HEK293T (cell line): ENCODE measurements around the gene SLC6A1.

Experiments used
- CTCF ChIA-PET: fragments of 350-600 bp; formaldehyde crosslinking; extraction: SDS; loops from one replicate; lab custom pipeline; 2021; ENCODE audit warnings: antibody characterized with exemption, inconsistent platforms; lab: Yijun Ruan, JAX
- POLR2A ChIA-PET: fragments of 350-600 bp; formaldehyde crosslinking; extraction: SDS; loops from one replicate; lab custom pipeline; 2020; ENCODE audit warnings: antibody characterized with exemption, inconsistent platforms; lab: Yijun Ruan, JAX
- DNase-seq: peaks from one replicate; pipeline ENCODE4 v3.0.0; 2012; ENCODE audit warnings: mixed read lengths; ENCODE audit errors: extremely low spot score
- ARNT ChIP-seq: fragments of 450-650 bp; IDR thresholded peaks from 2 replicates; pipeline ENCODE4 v1.6.1; 2017; ENCODE audit warnings: mild to moderate bottlenecking
- BHLHE40 ChIP-seq: fragments of 450-650 bp; IDR thresholded peaks from 2 replicates; pipeline ENCODE4 v1.6.1; 2016; ENCODE audit warnings: mild to moderate bottlenecking, moderate library complexity, borderline replicate concordance
- CTBP1 ChIP-seq: fragments of 450-650 bp; IDR thresholded peaks from 2 replicates; pipeline ENCODE4 v1.6.1; 2016; ENCODE audit warnings: borderline replicate concordance
- ELF4 ChIP-seq: fragments of 450-650 bp; IDR thresholded peaks from 2 replicates; pipeline ENCODE4 v1.6.1; 2017; ENCODE audit warnings: antibody characterized with exemption
- FOXA1 ChIP-seq: fragments of 450-650 bp; IDR thresholded peaks from 2 replicates; pipeline ENCODE4 v1.6.1; 2016; ENCODE audit warnings: mild to moderate bottlenecking
- FOXK2 ChIP-seq: fragments of 450-650 bp; IDR thresholded peaks from 2 replicates; pipeline ENCODE4 v1.6.1; 2016; ENCODE audit warnings: mild to moderate bottlenecking
- FOXM1 ChIP-seq: fragments of 450-650 bp; IDR thresholded peaks from 2 replicates; pipeline ENCODE4 v1.6.1; 2017; ENCODE audit warnings: mild to moderate bottlenecking, borderline replicate concordance
- HDGF ChIP-seq: fragments of 450-650 bp; IDR thresholded peaks from 2 replicates; pipeline ENCODE4 v1.6.1; 2017; ENCODE audit warnings: antibody characterized with exemption, borderline replicate concordance
- L3MBTL2 ChIP-seq: fragments of 450-650 bp; conservative IDR thresholded peaks from 2 replicates; pipeline ENCODE4 v1.6.1; 2016; ENCODE audit warnings: mild to moderate bottlenecking
- LEF1 ChIP-seq: fragments of 450-650 bp; IDR thresholded peaks from 2 replicates; pipeline ENCODE4 v1.6.1; 2017; ENCODE audit warnings: mild to moderate bottlenecking, borderline replicate concordance
- NFRKB ChIP-seq: fragments of 450-650 bp; IDR thresholded peaks from 2 replicates; pipeline ENCODE4 v1.6.1; 2016; ENCODE audit warnings: mild to moderate bottlenecking, moderate library complexity
- PKNOX1 ChIP-seq: fragments of 450-650 bp; IDR thresholded peaks from 2 replicates; pipeline ENCODE4 v1.6.1; 2016
- SP1 ChIP-seq: fragments of 450-650 bp; IDR thresholded peaks from 2 replicates; pipeline ENCODE4 v1.6.1; 2017
- SUZ12 ChIP-seq: fragments of 450-650 bp; IDR thresholded peaks from 2 replicates; pipeline ENCODE4 v1.6.1; 2016; ENCODE audit warnings: mild to moderate bottlenecking
- TARDBP ChIP-seq: fragments of 450-650 bp; IDR thresholded peaks from 2 replicates; pipeline ENCODE4 v1.6.1; 2016
- ZNF384 ChIP-seq: fragments of 450-650 bp; IDR thresholded peaks from 2 replicates; pipeline ENCODE4 v1.6.1; 2016

The SLC6A1 gene

GRCh38 chr3:10995871-10996270, 3.3 kb downstream of the SLC6A1 start:
- no peak for DNase-seq
- TF ChIP-seq SP1, result no peak
- no peak for TF ChIP-seq ARNT
- POLR2A ChIA-PET, result no interaction called here
- CTCF ChIA-PET, result no interaction called here

GRCh38 chr3:10996345-10997013, 3.9 kb downstream of the SLC6A1 start:
- POLR2A ChIA-PET, result no interaction called here
- CTCF ChIA-PET, result no interaction called here
- DNase-seq, result no peak
- TF ChIP-seq CTBP1 (no peak), LEF1 (no peak), HDGF (no peak), NFRKB (no peak), FOXA1 (no peak), ZNF384 (no peak), SP1 (no peak), ELF4 (no peak), BHLHE40 (no peak), ARNT (no peak), TARDBP (no peak), SUZ12 (no peak), FOXM1 (no peak)

GRCh38 chr3:10997196-10997595, 4.6 kb downstream of the SLC6A1 start:
- TF ChIP-seq PKNOX1, result no peak
- TF ChIP-seq ELF4, result no peak
- TF ChIP-seq CTBP1, result no peak
- TF ChIP-seq SP1, result no peak
- TF ChIP-seq LEF1, result no peak
- no peak for TF ChIP-seq FOXM1
- no peak for TF ChIP-seq ZNF384
- ChIA-PET CTCF (interaction anchor here (0.8 kb wide), 1 partner anchor 15 kb away, joined by 3 read pairs; no protein-coding TSS in a partner anchor), POLR2A (no interaction called here)
- DNase-seq, result no peak

- no peak for DNase-seq
- ChIA-PET POLR2A (no interaction called here), CTCF (interaction anchor here (0.6 kb wide), 1 partner anchor 43 kb away, joined by 3 read pairs; no protein-coding TSS in a partner anchor)
- TF ChIP-seq FOXK2 (no peak), CTBP1 (no peak), TARDBP (no peak), FOXM1 (no peak), FOXA1 (no peak), L3MBTL2 (no peak), PKNOX1 (no peak), SUZ12 (no peak), ZNF384 (no peak), ARNT (no peak), SP1 (no peak), BHLHE40 (no peak)
Measured at GRCh38 chr3:10998542-10998941, 6.0 kb downstream of the SLC6A1 start.

- no peak for DNase-seq
- ChIA-PET POLR2A (no interaction called here), CTCF (interaction anchor here (0.6 kb wide), 1 partner anchor 43 kb away, joined by 3 read pairs; no protein-coding TSS in a partner anchor)
- TF ChIP-seq ZNF384 (no peak), PKNOX1 (no peak), CTBP1 (no peak), HDGF (no peak), LEF1 (no peak), ELF4 (no peak), ARNT (no peak), SP1 (no peak), FOXM1 (no peak), NFRKB (no peak)
Measured at GRCh38 chr3:10999221-11000107, 6.9 kb downstream of the SLC6A1 start.

- CTCF ChIA-PET, result no interaction called here
Measured at GRCh38 chr3:11000528-11000927, 8.0 kb downstream of the SLC6A1 start.

More at GRCh38 chr3:11000528-11000927, 8.0 kb downstream of the SLC6A1 start:
- no peak for DNase-seq
- POLR2A ChIA-PET, result no interaction called here
- no peak for TF ChIP-seq FOXK2
- no peak for TF ChIP-seq NFRKB
- no peak for TF ChIP-seq LEF1
- no peak for TF ChIP-seq ZNF384
- no peak for TF ChIP-seq TARDBP
- no peak for TF ChIP-seq CTBP1
- TF ChIP-seq BHLHE40, result no peak
- TF ChIP-seq FOXM1, result no peak
- TF ChIP-seq SUZ12, result no peak
